ENCODE data around the gene S100B. TPM values are rescaled to one million over a fixed set of nuclear protein-coding genes. Genes with fewer than 3 reads are reported as not detected.

S100B gene
- total and polyA plus RNA-seq, 9 of the 15 experiments (the other 6 are each of a cell fraction or from before 2014, with no cell fraction given) = not detected

DNA sequence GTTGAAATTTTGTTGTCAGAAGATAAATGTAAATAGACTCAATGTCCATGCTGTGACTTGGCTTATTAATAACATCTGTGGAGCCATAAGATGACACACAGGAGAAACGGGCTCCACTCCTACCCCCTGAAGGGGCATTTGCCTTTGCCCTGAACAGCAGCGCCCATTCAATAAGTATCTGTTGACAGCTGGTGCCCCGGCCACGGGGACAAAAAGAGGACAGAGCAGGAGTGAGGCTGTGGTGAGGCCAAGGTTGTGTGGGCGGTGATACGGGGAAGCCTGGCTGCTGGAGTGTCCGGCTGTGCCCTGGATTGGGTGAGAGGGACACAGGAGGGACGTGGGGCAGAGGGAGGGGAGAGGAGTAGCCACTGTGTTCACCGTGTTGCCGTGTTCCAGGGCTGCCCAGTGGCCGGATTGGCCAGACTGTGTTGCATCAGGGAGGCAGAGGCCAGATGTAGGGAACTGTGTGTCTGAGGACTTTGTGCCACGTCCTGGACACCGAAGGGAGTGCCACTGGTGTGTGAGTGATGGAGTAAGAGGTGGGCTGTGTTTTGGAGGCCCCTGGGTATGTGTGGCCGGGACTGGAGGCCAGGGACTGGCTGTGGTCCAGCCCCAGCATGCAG lies 45.7 kb upstream of the S100B start (continued):
- TF ChIP-seq, protein P1, sequence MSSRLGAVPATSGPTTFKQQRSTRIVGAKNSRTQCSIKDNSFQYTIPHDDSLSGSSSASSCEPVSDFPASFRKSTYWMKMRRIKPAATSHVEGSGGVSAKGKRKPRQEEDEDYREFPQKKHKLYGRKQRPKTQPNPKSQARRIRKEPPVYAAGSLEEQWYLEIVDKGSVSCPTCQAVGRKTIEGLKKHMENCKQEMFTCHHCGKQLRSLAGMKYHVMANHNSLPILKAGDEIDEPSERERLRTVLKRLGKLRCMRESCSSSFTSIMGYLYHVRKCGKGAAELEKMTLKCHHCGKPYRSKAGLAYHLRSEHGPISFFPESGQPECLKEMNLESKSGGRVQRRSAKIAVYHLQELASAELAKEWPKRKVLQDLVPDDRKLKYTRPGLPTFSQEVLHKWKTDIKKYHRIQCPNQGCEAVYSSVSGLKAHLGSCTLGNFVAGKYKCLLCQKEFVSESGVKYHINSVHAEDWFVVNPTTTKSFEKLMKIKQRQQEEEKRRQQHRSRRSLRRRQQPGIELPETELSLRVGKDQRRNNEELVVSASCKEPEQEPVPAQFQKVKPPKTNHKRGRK (tag; IDR thresholded peaks at IDR 0.05) = no peak
- TF ChIP-seq, protein P2, sequence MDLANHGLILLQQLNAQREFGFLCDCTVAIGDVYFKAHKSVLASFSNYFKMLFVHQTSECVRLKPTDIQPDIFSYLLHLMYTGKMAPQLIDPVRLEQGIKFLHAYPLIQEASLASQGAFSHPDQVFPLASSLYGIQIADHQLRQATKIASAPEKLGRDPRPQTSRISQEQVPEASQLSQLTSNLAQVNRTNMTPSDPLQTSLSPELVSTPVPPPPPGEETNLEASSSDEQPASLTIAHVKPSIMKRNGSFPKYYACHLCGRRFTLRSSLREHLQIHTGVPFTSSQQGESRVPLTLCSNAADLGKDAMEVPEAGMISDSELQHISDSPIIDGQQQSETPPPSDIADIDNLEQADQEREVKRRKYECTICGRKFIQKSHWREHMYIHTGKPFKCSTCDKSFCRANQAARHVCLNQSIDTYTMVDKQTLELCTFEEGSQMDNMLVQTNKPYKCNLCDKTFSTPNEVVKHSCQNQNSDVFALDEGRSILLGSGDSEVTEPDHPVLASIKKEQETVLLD (IDR thresholded peaks at IDR 0.05) = no peak
- no peak for TF ChIP-seq HDAC8 (tag; IDR thresholded peaks at IDR 0.05)
- no peak for TF ChIP-seq SIN3A (IDR thresholded peaks at IDR 0.05; ENCODE audit: borderline replicate concordance in 2 of 2, control insufficient read depth in 1 of 2, low read depth in 2 of 2, low read length in 2 of 2)

DNA sequence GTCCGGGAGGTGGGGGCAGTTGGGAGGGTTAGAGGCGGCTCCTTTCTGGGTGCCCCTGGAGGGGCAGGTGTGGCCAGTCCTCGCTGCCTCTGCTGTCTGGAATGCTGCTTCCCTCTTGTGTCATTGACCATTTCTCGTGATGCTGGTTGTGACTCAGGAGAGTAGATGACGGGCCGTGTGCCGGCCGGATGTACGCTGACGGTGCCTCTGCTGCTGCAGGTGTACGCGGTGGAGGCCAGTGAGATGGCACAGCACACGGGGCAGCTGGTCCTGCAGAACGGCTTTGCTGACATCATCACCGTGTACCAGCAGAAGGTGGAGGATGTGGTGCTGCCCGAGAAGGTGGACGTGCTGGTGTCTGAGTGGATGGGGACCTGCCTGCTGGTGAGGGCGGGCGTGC lies 44.5 kb upstream of the S100B start:
- 95% methylated on average over 13 of the region's 19 CpGs for WGBS (ENCODE audit: insufficient coverage, low coverage, missing lambda C conversion rate)
- CTCF ChIA-PET (ENCODE audit: low intra/inter-chr PET ratio) = no interaction called here
- H3K4me1 ChIP-seq (replicated peaks in 1 of 2; ENCODE audit: control insufficient read depth in 2 of 2, insufficient read depth in 2 of 2, low read length in 2 of 2) = no peaks in the 10 kb centered on the region
- no peaks in the 10 kb centered on the region for H3K27me3 ChIP-seq (ENCODE audit: control insufficient read depth in 2 of 2, insufficient read depth in 2 of 2, low read length in 2 of 2)
- peaks cover 2% of the 10 kb centered on the region; the same call in 1 of the 2 replicates for H3K9me3 ChIP-seq (replicated peaks; ENCODE audit: control insufficient read depth, insufficient read depth, low read depth, low read length)
- intact Hi-C loops (cut with micrococcal nuclease) = no loop called here
- H2AFZ ChIP-seq (ENCODE audit: low read depth, low read length) = no peak overlapping the region
- DNase-seq (ENCODE audit: extremely low read depth in 1 of 4, low spot score in 3 of 4) (no peak), ATAC-seq (no peak), FAIRE-seq (no peak)
- in situ Hi-C loops (cut with MboI) = no loop called here
- no TSS peak for BruUV-seq (replicated peaks)
- no peaks in the 10 kb centered on the region for H3K9me1 ChIP-seq (ENCODE audit: control insufficient read depth, insufficient read depth, low read length)
- no peaks in the 10 kb centered on the region for H4K20me1 ChIP-seq (replicated peaks; ENCODE audit: control insufficient read depth, insufficient read depth, low read length)
- H3K9ac ChIP-seq (ENCODE audit: insufficient read depth in 1 of 2, low read depth in 2 of 2, low read length in 2 of 2) = no peak overlapping the region
- no peak overlapping the region for H3K27ac ChIP-seq (ENCODE audit: extremely low read depth, low read depth, low read length)
- POLR2A ChIA-PET = no interaction called here
- H3K79me2 ChIP-seq (ENCODE audit: control insufficient read depth, insufficient read depth, low read length) = no peaks in the 10 kb centered on the region
- TF ChIP-seq ZNF561 (CRISPR knock-in tag; conservative IDR thresholded peaks at IDR 0.05) = no peak
- TF ChIP-seq SRSF7 (optimal IDR thresholded peaks at IDR 0.05; ENCODE audit: low read depth, low read length) = no peak
- TF ChIP-seq BRCA1 (IDR thresholded peaks at IDR 0.05) = no peak
- no peak for TF ChIP-seq BRCA1 (CRISPR knock-in tag; IDR thresholded peaks at IDR 0.05)
- TF ChIP-seq TSC22D4 (tag; IDR thresholded peaks at IDR 0.05) = no peak
- TF ChIP-seq POLR2G (IDR thresholded peaks at IDR 0.05; ENCODE audit: low read depth, low read length) = 0 out of 2 replicates have a peak, but pooled peaks have one; percentile 28
- no peak for TF ChIP-seq ZNF551 (CRISPR knock-in tag; IDR thresholded peaks at IDR 0.05)
- TF ChIP-seq BRD4 (IDR thresholded peaks at IDR 0.05) = no peak
- H3K36me3 ChIP-seq (ENCODE audit: control insufficient read depth, insufficient read depth, low read length) = peaks cover 81% of the 10 kb centered on the region
- H3K4me2 ChIP-seq (ENCODE audit: insufficient read depth, low read length) = no peak overlapping the region
- no peak overlapping the region for H3K4me3 ChIP-seq

All from K562 (cell line).